HG03196 (cell line): Measurements from ENCODE around the gene PAQR8.

Experiments used
- ATAC-seq: cut with Tn5 transposase; IDR thresholded peaks from one replicate; pipeline ENCODE4 v1.9.1; 2021; ENCODE audit not compliant: unreplicated experiment

The PAQR8 gene

DNA sequence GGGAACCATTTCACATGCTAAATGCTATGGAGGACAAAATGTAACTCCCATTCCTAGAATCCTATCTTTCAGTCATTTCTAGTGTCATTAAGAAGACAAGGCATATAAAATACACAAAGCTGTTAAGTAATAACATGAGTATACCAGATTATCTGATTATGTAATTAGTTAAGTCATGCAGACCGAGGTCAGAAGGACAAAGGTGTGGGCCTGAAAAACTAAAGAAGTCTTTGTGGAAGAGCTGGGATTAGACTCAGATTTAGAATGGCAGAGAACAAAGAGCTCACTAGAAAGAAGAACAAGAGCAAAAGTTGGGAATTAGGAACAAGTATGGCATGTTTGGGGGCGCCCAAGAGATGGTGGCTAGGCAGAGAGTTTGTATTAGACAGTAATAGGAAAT, 95.1 kb downstream of the PAQR8 start:
- ATAC-seq, result no peak
